HG03354 (cell line): ENCODE data around the gene SPSB2.
A peak's percentile ranks its signal among the peaks of the same experiment; 100 is the strongest.
"Not testable (repeated sequence)": the region's sequence is repeated elsewhere in the genome, so short reads cannot be mapped to it uniquely, and the experiment has no call there.

Experiments used
- ATAC-seq: cut with Tn5 transposase; IDR thresholded peaks from one replicate; pipeline ENCODE4 v1.9.1; 2021; ENCODE audit warnings: mild to moderate bottlenecking; ENCODE audit not compliant: unreplicated experiment, poor library complexity, severe bottlenecking

The SPSB2 gene

DNA sequence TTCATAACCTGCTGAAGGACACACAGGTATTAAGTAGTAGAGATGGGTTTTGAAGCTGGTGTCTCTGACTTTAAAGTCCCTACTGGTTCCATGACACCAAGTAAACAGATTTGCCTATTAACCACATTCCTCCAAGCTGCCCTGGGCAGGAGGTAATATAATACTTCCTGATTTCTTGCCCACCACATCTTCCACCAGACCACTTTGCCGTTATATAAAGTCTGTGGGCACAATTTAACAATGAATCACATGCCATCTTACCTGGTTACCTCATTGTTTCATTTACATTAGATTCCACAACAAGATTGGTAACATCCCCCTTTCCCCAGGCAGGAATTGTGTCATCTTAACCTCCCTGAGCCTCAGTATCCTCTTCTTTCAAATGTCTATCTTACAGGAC lies 30.6 kb upstream of the SPSB2 start:
- ATAC-seq = no peak

DNA sequence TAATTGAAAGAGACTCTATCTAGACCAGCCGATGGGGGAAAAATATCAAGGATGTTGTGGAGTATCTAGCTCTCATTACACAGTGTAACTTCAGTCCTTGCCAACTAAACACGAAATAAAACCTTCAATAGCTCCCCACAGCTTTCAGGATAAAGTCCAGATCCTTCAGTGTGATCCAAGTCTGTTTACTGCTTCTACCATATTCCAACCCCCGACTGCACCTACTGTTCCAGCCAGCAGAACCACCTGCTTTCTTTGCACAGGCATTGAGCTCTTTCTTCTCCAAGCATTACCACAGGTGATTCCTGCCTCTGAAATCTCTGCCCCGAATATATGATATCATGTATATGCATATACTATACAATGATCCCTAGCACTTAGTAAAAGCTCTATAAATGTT lies 29.3 kb upstream of the SPSB2 start:
- no peak for ATAC-seq

DNA sequence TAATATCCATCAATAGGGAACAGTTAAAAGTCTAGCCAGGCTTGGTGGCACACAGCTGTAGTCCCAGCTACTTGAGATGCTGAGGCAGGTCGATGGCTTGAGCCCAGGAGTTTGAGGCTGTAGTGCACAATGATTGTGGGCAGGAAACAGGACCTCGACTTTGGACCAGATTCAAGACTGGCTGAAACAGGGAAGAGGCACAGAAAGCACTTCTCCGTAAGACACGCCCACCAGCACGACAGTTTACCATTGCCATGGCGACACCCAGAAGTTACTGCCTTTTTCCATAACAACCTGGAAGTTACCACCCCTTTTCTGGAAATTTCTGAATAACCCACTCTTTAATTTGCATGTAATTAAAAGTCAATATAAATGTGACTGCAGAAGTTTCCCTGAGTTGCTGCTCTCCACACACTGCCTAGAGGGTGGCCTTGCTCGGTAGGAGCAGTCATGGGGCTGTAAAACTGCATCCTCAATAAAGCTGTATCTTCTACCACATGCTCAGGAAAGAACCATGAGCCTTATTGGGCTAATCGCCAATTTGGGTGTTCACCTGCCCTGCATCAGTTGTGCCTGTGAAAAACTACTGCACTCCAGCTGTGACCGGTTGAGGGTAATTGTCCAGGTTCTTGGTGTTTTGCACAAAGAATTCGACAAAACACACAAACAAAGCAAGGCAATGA lies 26.9 kb upstream of the SPSB2 start:
- no peak for ATAC-seq

DNA sequence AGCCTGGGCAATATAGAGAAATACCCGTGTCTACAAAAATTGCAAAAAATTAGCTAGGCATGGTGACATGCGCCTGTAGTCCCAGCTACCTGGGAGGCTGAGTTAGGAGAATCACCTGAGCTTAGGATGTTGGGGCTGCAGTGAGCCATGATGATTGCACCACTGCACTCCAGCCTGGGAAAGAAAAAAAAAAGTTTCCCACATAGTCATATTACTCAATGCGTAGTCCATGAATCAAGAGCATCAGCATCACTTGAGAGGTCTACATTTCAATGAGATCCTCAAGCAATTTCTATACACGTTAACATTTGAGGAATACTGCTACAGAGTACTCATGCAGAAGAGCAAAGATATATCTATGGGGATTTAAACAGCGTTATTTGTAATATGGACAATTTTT lies 26.3 kb upstream of the SPSB2 start:
- ATAC-seq = no peak

DNA sequence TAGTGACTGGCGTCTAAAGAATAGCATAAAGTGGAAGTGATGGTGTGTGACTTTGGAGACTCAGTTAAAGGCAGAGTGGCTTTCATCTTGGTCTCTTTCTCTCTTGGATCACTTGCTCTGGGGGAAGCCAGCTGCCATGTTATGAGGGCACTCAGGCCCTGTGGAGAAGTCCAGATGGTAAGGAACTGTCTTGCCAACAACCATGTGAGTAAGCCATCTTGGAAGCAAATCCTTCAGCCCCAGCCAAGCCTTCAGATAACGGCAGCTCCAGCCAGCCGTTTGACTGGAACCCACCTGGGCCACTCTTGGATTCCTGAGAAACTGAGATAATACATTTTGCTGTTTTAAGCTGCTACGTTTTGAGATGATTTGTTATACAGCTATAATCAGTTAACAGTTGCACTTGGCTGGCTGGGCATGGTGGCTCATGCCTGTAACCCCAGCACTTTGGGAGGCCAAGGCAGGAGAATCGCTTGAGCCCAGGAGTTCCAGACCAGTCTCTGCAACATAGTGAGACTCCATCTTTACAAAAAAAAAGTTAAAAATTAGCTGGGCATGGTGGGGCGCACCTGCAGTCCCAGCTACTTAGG lies 23.8 kb upstream of the SPSB2 start:
- ATAC-seq = no peak

DNA sequence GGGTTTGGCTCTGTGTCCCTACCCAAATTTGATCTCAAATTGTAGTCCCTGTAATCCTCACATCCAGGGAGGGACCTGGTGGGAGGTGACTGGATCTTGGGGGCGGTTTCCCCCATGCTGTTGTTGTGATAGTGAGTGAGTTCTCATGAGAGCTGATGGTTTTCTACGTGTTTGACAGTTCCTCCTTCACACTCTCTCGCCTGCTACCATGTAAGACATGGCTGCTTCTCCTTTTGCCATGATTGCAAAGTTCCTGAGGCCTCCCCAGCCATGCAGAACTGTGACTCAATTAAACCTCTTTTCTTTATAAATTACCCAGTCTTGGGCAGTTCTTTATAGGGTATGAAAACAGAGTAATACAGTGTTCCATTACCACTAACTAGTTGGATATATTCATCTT lies 21.2 kb upstream of the SPSB2 start:
- no peak for ATAC-seq

DNA sequence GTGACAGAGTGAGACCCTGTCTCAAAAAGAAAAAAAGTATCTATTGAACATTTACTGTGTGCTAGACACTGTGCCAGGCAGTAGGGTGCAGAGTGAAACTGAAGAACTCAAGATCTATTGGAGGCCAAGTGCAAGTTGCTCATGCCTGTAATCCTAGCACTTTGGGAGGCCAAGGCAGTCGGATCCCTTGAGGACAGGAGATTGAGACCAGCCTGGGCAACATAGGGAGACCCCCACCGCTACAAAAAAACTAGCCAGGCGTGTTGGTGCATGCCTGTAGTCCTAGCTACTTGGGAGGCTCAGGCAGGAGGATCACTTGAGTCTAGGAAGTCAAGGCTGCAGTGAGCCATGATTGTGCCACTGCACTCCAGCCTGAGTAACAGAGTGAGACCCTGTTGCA lies 19.6 kb upstream of the SPSB2 start:
- ATAC-seq = not testable (repeated sequence)

DNA sequence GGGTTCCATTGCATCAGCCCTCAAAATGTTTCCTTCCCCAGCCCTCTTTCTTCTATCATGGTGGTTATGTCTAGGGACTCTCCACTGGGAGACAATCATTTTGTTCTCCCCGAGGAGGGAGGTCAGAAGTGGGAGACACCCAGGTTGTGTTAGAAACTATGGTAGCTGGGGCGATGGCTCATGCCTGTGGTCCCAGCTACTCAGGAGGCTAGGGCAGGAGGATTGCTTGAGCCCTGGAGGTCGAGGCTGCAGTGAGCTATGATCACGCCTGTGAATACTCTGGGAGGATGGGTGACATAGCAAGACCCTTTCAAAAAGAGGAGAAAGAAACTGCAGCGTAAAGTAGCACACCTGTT lies 18.5 kb upstream of the SPSB2 start:
- ATAC-seq = peak; percentile 14

DNA sequence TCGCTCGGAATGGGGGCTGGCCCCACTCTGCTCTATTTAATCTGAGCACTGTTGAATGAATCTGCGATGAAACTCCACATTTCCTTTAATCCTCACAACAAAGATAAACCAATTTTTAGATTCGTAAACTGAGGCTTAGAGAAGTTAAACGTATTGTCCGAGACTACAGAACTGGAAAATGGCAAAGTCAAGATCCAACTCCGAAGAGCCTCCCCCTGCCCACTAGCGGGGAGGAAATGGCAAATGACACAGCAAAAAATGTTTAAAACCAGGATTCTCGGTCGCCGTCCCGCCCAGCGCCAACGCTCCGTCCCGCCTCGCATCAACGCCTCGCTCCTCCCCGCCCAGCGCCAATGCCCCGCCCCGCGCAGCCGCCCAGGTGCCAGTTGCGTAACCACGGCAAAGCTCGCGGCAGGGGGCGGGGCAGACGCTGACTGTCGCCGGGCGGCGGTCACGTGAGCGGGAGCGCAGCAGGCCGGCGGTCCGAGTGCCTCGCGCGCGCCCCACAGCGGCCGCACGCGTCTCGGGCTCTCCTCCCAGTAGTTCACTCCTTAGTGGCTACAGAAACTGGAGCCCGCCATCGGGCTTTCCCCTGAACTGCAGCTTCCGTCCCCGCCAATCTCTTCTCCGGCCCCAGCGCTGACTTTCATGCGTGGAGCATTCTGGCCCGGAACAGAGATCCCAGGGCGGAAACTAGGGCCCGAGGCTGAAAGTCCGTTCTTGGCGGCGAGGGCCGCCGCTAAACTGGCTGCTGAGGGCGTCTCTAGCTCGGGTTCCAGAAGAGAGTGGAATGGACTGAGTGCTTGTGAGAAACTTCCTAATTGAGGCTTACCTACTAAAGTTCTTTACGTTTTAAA lies 17.9 kb upstream of the SPSB2 start:
- ATAC-seq = peak; percentile 92

DNA sequence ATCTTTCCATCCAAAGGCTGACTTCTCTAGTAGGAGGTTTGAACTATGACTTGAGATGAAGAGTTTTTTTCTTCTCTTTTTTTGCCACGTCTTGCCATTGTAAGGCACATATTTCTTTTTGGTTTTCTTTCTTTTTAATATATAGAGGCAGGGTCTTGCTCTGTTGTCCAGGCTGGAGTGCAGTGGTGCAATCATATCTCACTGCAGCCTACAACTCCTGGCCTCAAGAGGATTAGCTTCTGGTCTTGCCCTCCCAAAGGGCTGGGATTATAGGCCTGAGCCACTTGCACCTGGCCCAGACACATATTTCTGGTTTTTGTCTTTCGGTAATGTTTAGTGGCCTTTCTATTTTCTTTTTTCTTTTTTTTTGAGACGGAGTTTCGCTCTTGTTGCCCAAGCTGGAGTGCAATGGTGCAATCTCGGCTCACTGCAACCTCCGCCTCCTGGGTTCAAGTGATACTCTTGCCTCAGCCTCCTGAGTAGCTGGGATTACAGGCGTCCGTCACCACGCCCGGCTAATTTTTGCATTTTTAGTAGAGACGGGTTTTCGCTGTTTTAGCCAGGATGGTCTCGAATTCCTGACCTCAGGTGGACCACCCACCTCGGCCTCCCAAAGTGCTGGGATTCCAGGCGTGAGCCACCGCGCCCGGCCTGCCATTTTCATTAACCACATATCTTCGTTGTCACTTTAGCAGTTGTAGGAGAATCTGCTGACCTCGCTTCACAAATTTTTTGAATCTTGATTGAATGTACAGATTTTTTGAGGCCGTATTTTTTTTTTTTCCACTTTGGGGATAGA lies 16.9 kb upstream of the SPSB2 start:
- ATAC-seq = not testable (repeated sequence)

DNA sequence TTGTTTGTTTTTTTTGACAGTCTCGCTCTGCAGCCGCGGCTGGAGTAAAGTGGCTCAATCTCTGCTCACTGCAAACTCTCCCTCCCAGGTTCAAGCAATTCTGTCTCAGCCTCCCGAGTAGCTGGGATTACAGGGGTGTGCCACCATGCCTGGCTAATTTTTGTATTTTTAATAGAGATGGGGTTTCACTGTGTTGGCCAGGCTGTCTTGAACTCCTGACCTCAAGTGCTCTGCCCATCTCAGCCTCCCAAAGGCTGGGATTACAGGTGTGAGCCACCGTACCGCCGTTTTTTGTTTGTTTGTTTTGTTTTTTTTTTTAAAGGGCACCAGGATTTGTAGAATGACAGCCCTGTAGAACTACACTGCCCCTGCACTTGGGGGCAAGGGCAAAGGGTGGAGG lies 15.7 kb upstream of the SPSB2 start:
- ATAC-seq = not testable (repeated sequence)

DNA sequence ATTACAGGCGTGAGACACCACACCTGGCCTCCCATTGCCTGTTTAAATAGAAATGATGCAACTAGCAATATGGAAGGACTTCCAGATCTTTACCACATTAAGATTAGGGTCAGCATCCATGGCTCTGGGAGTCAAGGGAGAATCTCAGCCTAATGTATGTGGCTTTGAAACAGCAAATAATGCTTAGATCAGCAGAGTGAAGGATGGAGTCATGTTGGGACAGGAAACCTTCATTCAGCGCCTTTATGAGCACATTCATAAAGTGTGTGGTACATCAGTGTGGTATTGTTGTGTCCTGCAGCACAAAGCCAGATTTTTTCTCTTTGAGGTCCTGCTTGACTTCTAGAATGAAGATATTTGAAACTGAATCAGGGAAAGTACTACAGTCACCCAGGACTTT lies 15.3 kb upstream of the SPSB2 start:
- no peak for ATAC-seq

DNA sequence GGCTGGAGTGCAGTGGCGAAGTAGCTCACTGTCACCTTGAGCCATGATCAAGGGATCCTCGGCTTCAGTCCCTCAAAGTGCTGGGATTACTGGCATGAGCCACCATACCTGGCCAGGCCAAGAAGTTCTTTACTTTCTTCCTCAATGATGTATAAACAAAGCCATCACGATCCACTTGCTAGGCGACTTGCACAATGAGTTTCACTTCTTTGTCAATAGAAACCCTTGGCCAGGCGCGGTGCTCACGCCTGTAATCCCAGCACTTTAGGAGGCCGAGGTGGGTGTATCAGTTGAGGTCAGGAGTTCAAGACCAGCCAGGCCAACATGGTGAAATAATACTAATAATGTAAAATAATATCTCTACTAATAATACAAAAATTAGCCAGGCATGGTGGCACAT lies 14.4 kb upstream of the SPSB2 start:
- ATAC-seq = no peak

DNA sequence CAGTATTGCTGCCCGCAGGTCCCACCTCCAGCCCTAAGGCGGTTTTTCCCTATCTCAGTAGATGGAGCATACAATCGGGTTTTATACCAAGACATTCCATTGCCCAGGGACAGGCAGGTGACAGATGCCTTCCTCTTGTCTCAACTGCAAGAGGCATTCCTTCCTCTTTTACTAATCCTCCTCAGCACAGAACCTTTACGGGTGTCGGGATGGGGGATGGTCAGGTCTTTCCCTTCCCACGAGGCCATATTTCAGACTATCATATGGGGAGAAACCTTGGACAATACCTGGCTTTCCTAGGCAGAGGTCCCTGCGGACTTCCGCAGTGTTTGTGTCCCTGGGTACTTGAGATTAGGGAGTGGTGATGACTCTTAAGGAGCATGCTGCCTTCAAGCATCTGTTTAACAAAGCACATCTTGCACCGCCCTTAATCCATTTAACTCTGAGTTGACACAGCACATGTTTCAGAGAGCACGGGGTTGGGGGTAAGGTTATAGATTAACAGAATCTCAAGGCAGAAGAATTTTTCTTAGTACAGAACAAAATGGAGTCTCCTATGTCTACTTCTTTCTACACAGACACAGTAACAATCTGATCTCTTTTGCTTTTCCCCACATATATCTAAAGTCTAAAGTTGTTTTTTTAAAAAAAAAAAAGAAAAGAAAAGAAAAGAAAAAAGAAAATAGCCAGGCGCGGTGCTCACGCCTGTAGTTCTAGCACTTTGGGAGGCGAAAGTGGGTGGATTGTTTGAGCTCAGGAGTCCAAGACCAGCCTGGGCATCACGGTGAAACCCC lies 13.3 kb upstream of the SPSB2 start:
- ATAC-seq = not testable (repeated sequence)

DNA sequence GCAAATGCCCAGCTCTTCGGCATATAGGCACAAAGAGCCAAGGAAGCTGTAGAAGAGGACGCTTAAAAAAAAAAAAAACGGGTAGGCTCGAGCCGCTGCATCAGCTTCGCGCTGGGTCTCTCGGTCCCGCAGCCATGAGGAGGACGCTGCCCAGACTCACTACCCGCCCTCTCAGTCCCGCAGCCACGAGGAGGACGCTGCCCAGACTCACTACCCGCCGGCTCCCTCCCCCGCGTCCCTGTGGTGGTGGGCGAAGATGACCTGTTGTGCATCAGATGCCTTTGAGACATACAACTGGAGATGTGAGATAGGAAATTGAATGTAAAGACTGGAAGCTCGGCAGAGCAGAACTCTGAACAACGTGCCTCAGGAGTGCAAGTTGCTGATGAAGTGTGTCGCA lies 11.4 kb upstream of the SPSB2 start:
- no peak for ATAC-seq

DNA sequence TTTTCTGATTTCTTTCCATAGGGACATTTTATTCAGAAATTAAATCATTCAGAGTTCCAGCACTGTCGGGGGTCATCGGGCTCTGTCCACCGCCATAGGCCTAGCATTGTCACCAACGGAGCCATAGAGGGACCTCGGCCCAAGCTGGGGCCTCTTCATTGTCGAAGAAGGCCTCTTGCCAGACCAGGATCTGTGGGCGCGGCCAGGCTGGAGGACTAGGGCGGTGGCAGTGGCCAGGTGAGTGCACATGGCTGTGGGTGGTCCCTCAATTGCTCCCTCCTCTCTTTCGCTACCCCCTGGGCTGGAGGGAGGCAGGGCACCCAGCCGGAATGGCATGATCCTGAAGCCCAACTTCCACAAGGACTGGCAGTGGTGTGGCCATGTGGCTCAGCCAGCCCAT lies 10.6 kb upstream of the SPSB2 start:
- ATAC-seq = no peak

DNA sequence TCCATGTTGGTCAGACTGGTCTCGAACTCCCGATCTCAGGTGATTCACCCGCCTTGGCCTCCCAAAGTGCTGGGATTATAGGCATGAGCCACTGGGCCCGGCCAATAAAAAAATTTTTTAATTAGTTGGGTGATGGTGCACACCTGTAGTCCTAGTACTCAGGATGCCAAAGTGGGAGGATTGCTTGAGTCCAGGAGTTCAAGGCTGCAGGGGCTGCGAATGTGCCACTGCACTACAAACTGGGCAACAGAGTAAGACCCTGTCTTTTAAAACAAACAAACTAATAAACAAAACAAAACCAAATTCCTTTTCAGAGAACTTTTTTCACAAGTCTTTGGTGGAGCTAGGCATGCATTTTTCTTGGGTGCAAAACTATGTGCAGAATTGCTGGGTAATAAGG lies 10.1 kb upstream of the SPSB2 start:
- ATAC-seq = no peak

DNA sequence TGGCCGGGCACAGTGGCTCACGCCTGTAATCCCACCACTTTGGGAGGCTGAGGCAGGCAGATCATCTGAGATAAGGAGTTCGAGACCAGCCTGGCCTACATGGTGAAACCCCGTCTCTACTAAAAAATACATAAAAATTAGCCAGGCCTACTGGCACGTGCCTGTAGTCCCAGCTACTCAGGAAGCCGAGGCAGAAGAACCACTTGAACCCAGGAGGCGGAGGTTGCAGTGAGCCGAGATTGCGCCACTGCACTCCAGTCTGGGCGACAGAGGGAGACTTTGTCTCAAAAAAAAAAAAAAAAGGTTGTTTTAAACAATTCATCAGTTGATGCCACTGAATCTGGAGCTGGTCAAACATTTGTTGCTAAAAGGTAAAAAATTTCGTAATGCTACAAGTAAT lies 6.7 kb upstream of the SPSB2 start:
- ATAC-seq = not testable (repeated sequence)

DNA sequence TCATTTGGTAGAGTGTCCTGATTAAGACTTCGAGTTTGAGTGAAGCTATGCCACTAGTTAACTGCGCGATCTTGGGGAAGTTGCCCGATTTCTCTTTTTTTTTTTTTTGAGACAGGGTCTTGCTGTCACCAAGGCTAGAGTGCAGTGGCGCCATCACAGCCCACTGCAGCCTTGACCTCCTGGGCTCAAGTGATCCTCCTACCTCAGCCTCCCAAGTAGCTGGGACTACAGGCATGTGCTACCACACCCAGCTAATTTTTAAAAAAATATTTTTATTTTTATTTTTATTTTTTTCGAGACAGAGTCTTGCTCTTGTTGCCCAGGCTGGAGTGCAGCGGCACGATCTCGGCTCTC lies 889 bp upstream of the SPSB2 start:
- not testable (repeated sequence) for ATAC-seq
